Stimulated activated CD4-positive, alpha-beta T cell treated with anti-CD3 and anti-CD28 coated beads, TNF-alpha, amount 100 ng/mL, for 1 hour (primary cell): Measurements from ENCODE around the gene ZDHHC8.

Experiments
- DNase-seq, 3 donors: peaks; one replicate each; pipeline ENCODE4 v3.0.0-alpha.2; 2020; ENCODE audit warnings: low read depth in 3 of 3, low spot score in 1 of 3

Gene ZDHHC8

GRCh38 chr22:20096574-20097420 lies 34.8 kb upstream of the ZDHHC8 start:
- no peak for DNase-seq

DNA sequence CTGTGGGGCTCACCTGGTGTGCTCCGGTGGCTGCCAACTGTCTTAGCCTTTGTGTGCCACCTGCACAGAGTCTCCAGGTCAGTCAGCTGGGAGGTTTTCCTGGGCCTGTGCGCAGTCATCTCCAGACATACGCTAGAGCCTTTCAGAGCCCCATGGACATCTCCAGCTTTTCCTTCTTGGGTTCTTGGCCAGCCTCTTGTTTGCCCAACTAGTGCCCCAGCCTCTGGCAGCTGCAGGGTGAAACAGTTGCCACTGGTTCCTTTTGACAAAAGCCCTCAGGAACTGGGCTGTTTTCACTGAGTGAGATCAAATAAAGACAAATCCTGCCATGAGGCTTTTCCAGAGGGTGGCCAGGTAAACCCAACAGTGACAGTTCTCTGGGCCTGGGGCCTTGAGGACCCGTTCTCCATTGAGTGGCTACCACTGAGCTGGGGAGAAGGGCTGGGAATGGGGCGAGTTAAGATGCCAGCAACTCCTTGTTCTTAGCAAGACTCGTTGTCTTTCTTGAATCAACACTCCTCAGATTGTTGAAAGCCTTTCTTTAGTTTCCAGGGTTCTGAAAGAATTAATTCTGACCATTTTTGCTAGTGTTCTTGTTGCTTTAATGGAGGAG lies 32.4 kb upstream of the ZDHHC8 start:
- no peak for DNase-seq

DNA sequence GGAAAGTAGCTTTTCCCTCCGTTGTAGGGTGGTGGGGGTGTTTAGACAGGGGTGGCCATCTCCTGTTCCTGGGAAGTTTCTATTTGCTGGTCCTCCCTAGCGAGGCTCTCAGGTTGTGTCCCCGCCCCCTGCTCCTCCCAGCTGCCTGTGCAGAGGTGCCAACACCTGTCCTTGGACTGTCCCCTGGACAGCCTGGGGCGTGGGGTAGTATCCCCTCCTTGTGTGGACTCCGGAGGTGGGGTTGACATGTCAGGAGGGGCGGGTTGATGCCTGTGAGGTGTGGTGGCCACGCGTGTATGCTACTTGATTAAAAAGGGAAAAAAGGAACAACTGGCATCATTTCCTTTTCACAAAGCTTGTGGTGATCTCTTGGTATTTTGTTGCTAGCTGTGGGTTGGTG lies 30.0 kb upstream of the ZDHHC8 start:
- DNase-seq = no peak

DNA sequence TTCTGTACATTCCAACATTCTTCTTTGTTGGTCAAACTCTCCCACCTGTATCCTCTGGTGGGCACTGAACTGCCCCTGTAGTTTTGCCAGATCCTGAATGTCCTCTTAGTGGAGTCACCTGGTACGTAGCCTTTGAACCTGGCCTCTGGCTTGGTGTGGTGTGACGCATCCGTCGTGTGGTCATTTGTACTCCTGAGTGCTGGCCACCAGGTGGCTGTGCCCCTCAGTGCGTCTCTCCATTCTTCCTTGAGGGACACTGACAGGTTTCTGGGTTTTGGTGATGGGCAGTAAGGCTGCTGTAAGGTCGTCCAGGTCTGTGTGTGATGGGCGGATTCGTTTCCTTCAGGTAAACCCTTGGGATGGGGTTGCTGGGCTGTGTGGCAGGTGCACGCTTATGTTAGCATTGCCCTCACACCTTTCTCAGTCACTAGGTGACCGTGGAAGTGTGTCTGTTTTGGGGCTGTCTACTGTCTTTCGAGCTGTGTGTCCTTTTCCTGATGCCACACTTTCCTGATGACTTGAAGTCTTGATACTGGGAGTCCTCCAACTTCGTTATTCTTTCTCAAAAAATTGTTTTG lies 29.3 kb upstream of the ZDHHC8 start:
- no peak for DNase-seq

- DNase-seq = no peak
These were observed 26.0 kb upstream of the ZDHHC8 start for GRCh38 chr22:20105456-20106204.

DNA sequence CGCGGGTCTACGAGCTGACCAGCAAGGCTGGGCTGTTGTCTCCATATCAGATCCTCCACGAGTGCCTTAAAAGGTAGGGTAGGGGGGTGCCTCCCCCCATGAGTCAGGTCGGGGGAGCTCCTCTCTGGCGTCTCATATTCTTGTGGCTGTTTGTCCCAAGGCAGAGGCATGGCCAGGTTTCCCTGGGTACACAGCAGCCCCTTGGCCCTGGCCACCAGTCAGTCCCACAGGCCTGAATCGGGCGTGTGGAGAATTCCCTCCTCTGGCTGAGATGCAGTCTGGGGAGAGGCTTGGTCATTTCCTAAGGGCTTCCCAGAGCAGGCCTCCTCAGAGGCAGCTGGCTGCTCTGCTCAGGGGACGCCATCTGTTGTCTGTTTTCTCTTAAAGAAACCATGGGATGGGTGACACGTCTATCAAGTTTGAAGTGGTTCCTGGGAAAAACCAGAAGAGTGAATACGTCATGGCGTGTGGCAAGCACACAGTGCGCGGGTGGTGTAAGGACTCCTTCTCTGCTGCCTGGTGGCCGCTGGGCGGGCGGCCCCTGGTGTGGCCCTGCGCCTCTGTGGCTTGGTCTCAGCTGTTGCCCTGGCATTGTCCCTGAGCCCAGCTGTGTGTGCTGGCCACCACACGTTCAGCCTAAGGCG lies 25.3 kb upstream of the ZDHHC8 start:
- no peak for DNase-seq

- no peak for DNase-seq
These were observed 24.8 kb upstream of the ZDHHC8 start for GRCh38 chr22:20106849-20107237.

GRCh38 chr22:20107471-20107901 lies 24.1 kb upstream of the ZDHHC8 start:
- no peak for DNase-seq

DNA sequence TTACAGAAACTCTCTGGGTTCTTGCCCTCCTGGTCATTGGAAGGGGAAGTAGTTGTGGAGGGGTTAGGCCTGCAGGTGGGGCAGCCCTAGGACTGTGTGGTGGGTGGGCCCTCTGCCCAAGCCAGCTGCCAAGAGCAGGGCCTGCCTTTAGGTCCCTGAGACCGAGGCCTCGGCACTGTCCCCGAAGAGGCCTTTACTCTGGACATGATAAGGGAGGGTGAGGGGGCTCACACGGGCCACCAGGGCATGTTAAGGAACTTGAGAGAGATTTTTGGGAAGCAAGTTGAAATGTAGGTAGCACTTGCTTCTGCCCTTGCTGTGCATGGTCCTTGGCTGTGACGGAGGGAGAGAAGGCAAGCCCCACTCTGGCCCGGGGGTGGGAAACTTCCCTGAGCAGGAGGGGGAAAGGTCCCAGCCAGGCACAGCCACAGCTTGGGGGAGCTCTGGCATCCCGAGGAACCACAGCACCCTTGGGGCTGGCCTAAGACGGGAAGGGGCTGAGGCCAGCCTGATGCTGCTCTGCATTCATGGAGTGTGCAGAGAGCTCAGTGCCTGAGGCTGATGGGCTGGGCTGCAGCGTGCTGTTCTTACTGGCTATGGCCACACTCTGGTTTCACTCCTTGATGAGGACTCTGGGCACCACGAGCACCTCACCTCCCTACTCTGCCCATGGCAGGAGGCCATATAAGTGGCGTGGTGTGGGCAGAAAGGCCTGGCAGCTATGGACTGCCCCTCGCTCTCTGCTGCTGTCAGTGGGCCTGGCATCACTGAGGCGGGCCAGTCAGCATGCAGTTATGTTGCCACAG lies 23.4 kb upstream of the ZDHHC8 start:
- no peak for DNase-seq

- DNase-seq = no peak
These were observed 22.8 kb upstream of the ZDHHC8 start for GRCh38 chr22:20108757-20109230.

GRCh38 chr22:20109411-20110358 lies 21.9 kb upstream of the ZDHHC8 start:
- no peak for DNase-seq

DNA sequence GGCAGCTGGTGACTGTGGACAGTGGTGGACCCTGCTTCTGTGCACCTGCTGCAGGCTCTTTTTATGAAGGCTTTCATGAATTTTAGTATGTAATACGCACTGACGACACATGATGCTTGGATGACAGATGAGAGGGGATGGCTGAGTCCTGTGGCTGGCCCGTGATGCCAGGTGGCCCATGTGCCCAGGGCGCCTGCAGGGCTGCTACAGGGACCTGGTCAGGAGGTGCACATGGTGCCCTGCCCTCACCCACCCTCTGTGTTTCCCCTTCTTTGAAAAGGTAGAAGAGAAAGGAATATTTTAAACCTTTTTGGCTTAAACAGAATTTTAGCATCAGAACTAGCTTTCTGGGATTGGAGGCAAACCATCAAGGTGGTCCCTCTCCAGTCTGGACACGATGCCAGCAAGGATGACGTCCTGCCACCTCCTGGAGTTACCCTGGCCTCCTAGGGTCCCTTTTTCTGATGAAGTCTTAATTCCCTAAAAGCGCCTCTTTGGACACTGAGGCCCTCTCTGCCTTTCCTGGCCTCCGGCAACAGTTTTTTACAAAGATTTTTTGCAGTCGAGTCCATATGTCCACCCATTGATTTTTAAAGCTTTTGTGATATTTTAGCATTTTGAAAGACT lies 21.1 kb upstream of the ZDHHC8 start:
- DNase-seq = no peak

- no peak for DNase-seq
These were observed 20.4 kb upstream of the ZDHHC8 start for GRCh38 chr22:20111045-20111688.

- DNase-seq = no peak
These were observed 19.6 kb upstream of the ZDHHC8 start for GRCh38 chr22:20111689-20112622.

DNA sequence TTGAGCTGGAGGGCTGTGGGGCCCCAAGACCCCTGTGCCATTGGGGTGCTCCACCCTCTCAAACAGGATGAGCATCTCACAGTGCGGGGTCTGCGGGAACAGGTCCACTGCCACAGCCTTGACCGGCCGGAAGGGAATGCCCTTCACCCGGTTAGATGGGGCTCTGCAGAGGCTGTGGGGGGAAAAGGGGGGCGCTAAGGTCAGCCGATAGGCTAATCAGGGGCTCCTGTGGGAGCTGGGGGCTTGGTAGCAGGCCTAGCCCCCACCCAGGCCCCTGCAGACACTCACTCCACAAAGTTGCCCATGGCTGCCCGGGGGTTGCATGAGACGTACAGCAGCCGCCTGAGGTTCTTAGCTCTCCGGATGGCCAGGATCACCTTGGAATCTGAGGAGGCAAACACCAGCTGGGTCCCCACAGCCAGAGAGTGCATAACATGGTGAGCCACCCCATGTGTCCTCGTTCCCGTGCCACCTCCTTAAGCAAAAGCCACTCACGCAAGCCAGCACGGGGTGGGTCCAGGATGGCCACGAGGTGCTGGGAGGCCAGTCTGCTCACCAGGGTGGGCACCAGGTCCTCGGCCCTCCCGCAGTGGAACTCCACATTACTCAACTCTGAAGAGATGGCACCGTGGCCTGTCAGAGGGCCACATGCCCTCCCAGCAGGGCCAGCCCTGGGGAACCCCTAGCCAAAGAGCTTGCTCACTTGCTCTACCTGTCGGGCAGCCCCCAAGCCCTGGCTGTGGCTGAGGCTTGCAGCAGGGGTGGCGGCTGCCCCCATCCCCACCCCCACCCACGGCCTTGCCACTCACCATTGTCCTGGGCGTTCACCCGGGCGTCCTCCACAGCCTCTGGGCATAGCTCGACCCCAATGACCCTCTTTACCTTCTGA lies 18.7 kb upstream of the ZDHHC8 start:
- DNase-seq = no peak
